ENCODE measurements around the gene SCTR. TPM values are rescaled to one million over a fixed set of nuclear protein-coding genes. Genes with fewer than 3 reads are reported as not detected.

Gene SCTR
- total and polyA plus RNA-seq, 2 of the 8 experiments (the other 6 are each of a cell fraction or from before 2014, with no cell fraction given), result 0.15 TPM; not detected in 1

DNA sequence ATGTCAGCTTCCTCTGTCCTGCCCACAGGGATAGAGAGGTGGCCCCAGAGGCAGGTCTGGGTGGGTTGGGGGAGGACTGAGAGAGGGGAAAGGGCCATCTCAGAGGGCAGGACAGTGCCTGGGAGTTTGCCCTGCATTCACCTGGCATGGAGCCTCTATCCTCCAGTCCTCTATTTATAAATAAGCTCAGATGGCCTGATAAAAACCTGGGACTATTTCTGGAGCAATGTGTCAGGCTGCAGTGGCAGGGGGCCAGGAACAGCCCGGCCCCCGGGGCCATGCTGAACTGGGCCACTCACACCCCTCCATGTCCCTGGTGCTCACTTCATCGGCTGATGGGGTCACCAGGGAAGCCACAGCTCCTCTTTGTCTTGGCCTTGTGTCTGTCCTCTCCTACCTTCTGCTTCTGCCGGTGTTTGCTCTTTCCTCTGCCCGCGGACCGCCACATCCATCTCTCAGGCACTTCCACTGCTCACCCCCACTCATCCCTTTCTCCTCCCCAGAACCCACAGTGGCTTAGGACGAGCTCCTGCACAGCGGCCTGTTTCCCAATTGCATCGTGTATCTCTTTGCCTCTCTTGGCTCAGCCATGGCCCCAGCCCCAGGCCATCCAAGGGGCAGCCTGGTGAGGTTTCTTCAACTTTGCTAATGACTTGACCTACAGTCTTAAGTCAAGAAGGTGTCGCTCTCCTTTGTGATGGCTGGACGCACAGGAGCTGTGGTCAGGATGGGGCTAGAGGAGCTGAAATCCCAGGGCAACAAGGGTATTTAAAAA, 38.8 kb downstream of the SCTR start:
- ChIA-PET CTCF (ENCODE audit: partially characterized antibody) (interaction anchor here (0.5 to 7.1 kb wide), 10 partner anchors 9 to 176 kb away, joined by 3 to 100 read pairs (median 5); no protein-coding TSS in a partner anchor), POLR2A (ENCODE audit: partially characterized antibody) (interaction anchor here (0.9 kb wide), 1 partner anchor 9 kb away, joined by 4 read pairs; no protein-coding TSS in a partner anchor)
- H3K14ac ChIP-seq (ENCODE audit: insufficient read length), result no peak overlapping the region
- no peak overlapping the region for H3K18ac ChIP-seq (ENCODE audit: extremely low read depth, low read length)
- no peak overlapping the region for H2BK15ac ChIP-seq (ENCODE audit: low read length)
- H4K91ac ChIP-seq (replicated peaks; ENCODE audit: insufficient read length, low read length), result no peak overlapping the region
- H2BK12ac ChIP-seq (ENCODE audit: low read depth, low read length), result no peak overlapping the region
- no peak for TF ChIP-seq POU5F1 (IDR thresholded peaks at IDR 0.05; ENCODE audit: low read depth, low read length)
- no peak for TF ChIP-seq RAD21 (IDR thresholded peaks at IDR 0.05 in 1 of 2, conservative IDR thresholded peaks at IDR 0.05 in 1 of 2; ENCODE audit: low read depth in 2 of 2, low read length in 2 of 2)
- TF ChIP-seq, protein P1, sequence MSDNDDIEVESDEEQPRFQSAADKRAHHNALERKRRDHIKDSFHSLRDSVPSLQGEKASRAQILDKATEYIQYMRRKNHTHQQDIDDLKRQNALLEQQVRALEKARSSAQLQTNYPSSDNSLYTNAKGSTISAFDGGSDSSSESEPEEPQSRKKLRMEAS (IDR thresholded peaks at IDR 0.05), result no peak
- TF ChIP-seq RXRA (IDR thresholded peaks at IDR 0.05; ENCODE audit: insufficient read depth, low read depth, low read length), result no peak
- no peak for TF ChIP-seq PHF8 (conservative IDR thresholded peaks at IDR 0.05; ENCODE audit: low read depth, low read length)
- TF ChIP-seq EZH2 (IDR thresholded peaks at IDR 0.05; ENCODE audit: low read depth, low read length, severe bottlenecking), result no peak
- no peak for TF ChIP-seq HDAC6 (IDR thresholded peaks at IDR 0.05; ENCODE audit: low read depth, low read length)
- no peak for TF ChIP-seq TAF1 (IDR thresholded peaks at IDR 0.05; ENCODE audit: low read depth, low read length)
- H4K20me1 ChIP-seq (replicated peaks in 1 of 2; ENCODE audit: control insufficient read depth in 1 of 2, insufficient read depth in 2 of 2, low read length in 2 of 2), result no peaks in the 10 kb centered on the region
- no peak overlapping the region for H3K4ac ChIP-seq (replicated peaks; ENCODE audit: insufficient read length, low read depth, low read length)
- no peak overlapping the region for H2AK5ac ChIP-seq (ENCODE audit: low read depth, low read length)
- no peak overlapping the region for H2BK120ac ChIP-seq (replicated peaks; ENCODE audit: low read depth, low read length)
- no peaks in the 10 kb centered on the region for H3K79me2 ChIP-seq (ENCODE audit: control insufficient read depth in 1 of 2, insufficient read depth in 2 of 2, low read length in 2 of 2)
- no peak overlapping the region for H3K27ac ChIP-seq (ENCODE audit: low read depth, low read length)
- H3K79me1 ChIP-seq (ENCODE audit: low read depth, low read length), result no peaks in the 10 kb centered on the region
- H4K5ac ChIP-seq (ENCODE audit: insufficient read length, low read depth, low read length), result no peak overlapping the region
- H3K9ac ChIP-seq (replicated peaks in 1 of 4; ENCODE audit: extremely low read depth in 1 of 4, low read depth in 3 of 4, low read length in 3 of 4), result no peak overlapping the region
- H2AFZ ChIP-seq (ENCODE audit: low read length), result no peak overlapping the region
- FAIRE-seq (no peak), DNase-seq (ENCODE audit: low read depth in 1 of 2, low spot score in 2 of 2) (no peak)
- H3K4me2 ChIP-seq (ENCODE audit: insufficient read depth in 1 of 2, low read depth in 2 of 2, low read length in 2 of 2), result no peak overlapping the region
- H3K4me1 ChIP-seq (replicated peaks in 1 of 4; ENCODE audit: control insufficient read depth in 3 of 4, insufficient read depth in 4 of 4, low read length in 3 of 4), result peaks cover 0 to 8% (median 1%) of the 10 kb centered on the region in 4 experiments; a peak in 4 of 7 replicates
- H3K23ac ChIP-seq (ENCODE audit: insufficient read length), result no peak overlapping the region
- no peaks in the 10 kb centered on the region for H3K9me3 ChIP-seq (ENCODE audit: insufficient read depth in 2 of 2, low read depth in 1 of 2, low read length in 1 of 2)
- no peak overlapping the region for H2BK20ac ChIP-seq (ENCODE audit: low read length)
- H3K36me3 ChIP-seq (ENCODE audit: control insufficient read depth in 2 of 4, insufficient read depth in 4 of 4, low read length in 3 of 4), result no peaks in the 10 kb centered on the region
- WGBS, 2 experiments (ENCODE audit: extremely low coverage in 1 of 2, insufficient coverage in 1 of 2, insufficient read length in 1 of 2, insufficient replicate concordance in 2 of 2, low coverage in 1 of 2, low lambda C conversion rate in 2 of 2, missing lambda C conversion rate in 1 of 2), result 94% methylated on average over 12 of the region's 12 CpGs; no CpG with 5 or more reads in 1 of the 2 experiments
- H3K23me2 ChIP-seq (ENCODE audit: low read depth, low read length), result no peaks in the 10 kb centered on the region
- H3K4me3 ChIP-seq (ENCODE audit: extremely low read depth in 1 of 4, insufficient read depth in 2 of 4, low read depth in 3 of 4, low read length in 4 of 4), result no peak overlapping the region
- no peak overlapping the region for H4K8ac ChIP-seq (ENCODE audit: extremely low read depth, insufficient read depth, low read length)
- no peaks in the 10 kb centered on the region; a peak in 1 of 7 replicates for H3K27me3 ChIP-seq (replicated peaks in 1 of 4; ENCODE audit: control insufficient read depth in 3 of 4, extremely low read depth in 1 of 4, insufficient read depth in 3 of 4, low read length in 3 of 4)
- no peak overlapping the region for H3K56ac ChIP-seq (replicated peaks; ENCODE audit: insufficient read length, low read depth, low read length)
- H2BK5ac ChIP-seq (ENCODE audit: low read depth, low read length), result no peak overlapping the region

Data from H1 (cell line).